Hepatocyte (in vitro differentiated cells): Measurements from ENCODE around the gene HOXD1. TPM values are rescaled to one million over a fixed set of nuclear protein-coding genes. Genes with fewer than 3 reads are reported as not detected.

ENCODE experiments used
- DNase-seq: peaks from one replicate; pipeline ENCODE4 v3.0.0-alpha.2; 2016; ENCODE audit warnings: low spot score
- H2AFZ ChIP-seq: fragments of 200-600 bp; sonication (generic); 2 replicates; pipeline ENCODE4 v1.6.0; 2016; ENCODE audit warnings: antibody characterized with exemption, mild to moderate bottlenecking
- H3K27ac ChIP-seq: fragments of 200-600 bp; sonication (generic); 2 replicates; pipeline ENCODE4 v1.5.1; 2016; ENCODE audit warnings: mild to moderate bottlenecking
- H3K27me3 ChIP-seq: fragments of 200-600 bp; sonication (generic); 2 replicates; pipeline ENCODE4 v1.6.1; 2016
- H3K36me3 ChIP-seq: fragments of 200-600 bp; sonication (generic); replicated peaks from 2 replicates; pipeline ENCODE4 v1.5.1; 2016; ENCODE audit warnings: low read depth; ENCODE audit not compliant: insufficient read depth
- H3K4me1 ChIP-seq: fragments of 200-600 bp; sonication (generic); 2 replicates; pipeline ENCODE4 v1.5.1; 2016; ENCODE audit warnings: mild to moderate bottlenecking, moderate library complexity; ENCODE audit not compliant: insufficient read depth
- H3K4me2 ChIP-seq: fragments of 200-600 bp; sonication (generic); 2 replicates; pipeline ENCODE4 v1.6.0; 2016
- H3K4me3 ChIP-seq: fragments of 200-600 bp; sonication (generic); 2 replicates; pipeline ENCODE4 v1.5.1; 2016; ENCODE audit warnings: mild to moderate bottlenecking
- H3K79me2 ChIP-seq: fragments of 200-600 bp; sonication (generic); 2 replicates; pipeline ENCODE4 v1.6.0; 2017; ENCODE audit warnings: mild to moderate bottlenecking
- H3K9me2 ChIP-seq: fragments of 200-600 bp; sonication (generic); replicated peaks from 2 replicates; pipeline ENCODE4 v1.6.0; 2017; ENCODE audit warnings: mild to moderate bottlenecking; ENCODE audit not compliant: insufficient read depth
- H3K9me3 ChIP-seq: fragments of 200-600 bp; sonication (generic); 2 replicates; pipeline ENCODE4 v1.5.1; 2016; ENCODE audit warnings: low read depth, mild to moderate bottlenecking
- H4K20me1 ChIP-seq: fragments of 200-600 bp; sonication (generic); 2 replicates; pipeline ENCODE4 v1.6.0; 2016; ENCODE audit warnings: mild to moderate bottlenecking; ENCODE audit not compliant: insufficient read depth, poor library complexity, severe bottlenecking
- CTCF ChIP-seq: fragments of 200-600 bp; sonication (generic); IDR thresholded peaks from 2 replicates; pipeline ENCODE4 v1.5.1; 2016; ENCODE audit warnings: antibody characterized with exemption, mild to moderate bottlenecking; ENCODE audit not compliant: poor library complexity
- EZH2 ChIP-seq: fragments of 200-600 bp; sonication (generic); IDR thresholded peaks from 2 replicates; pipeline ENCODE4 v1.6.1; 2016; ENCODE audit warnings: antibody characterized with exemption, mild to moderate bottlenecking, borderline replicate concordance
- EZH2phosphoT487 ChIP-seq: fragments of 200-600 bp; sonication (generic); IDR thresholded peaks from one replicate; pipeline ENCODE4 v1.6.1; 2018; ENCODE audit warnings: antibody characterized with exemption, mild to moderate bottlenecking, low read depth, moderate library complexity; ENCODE audit not compliant: unreplicated experiment, severe bottlenecking
- WGBS: methylation state at CpG from one replicate; pipeline ENCODE4 v1.1.6; 2016; ENCODE audit warnings: low lambda C conversion rate; ENCODE audit errors: missing lambda C conversion rate; 5-methylcytosine and 5-hydroxymethylcytosine counted together
- polyA plus RNA-seq: library from polyadenylated mRNA; unstranded; fragments of >200 nt; fragmentation: Nextera tagmentation; extraction: Ambion mirVana; gene quantifications from 2 replicates; pipeline ENCODE4 v1.2.1, GENCODE V29; 2016
- total RNA-seq: library from RNA; depleted of rRNA; stranded (reverse); fragments of >200 nt; gene quantifications from 2 replicates; pipeline ENCODE4 v1.2.3, GENCODE V29; 2014

The HOXD1 gene
- total and polyA plus RNA-seq, 2 experiments from 2014 or later: not detected

GRCh38 chr2:176149939-176150583 lies 38.4 kb upstream of the HOXD1 start:
- WGBS: 38% methylated on average over 24 of the region's 24 CpGs

GRCh38 chr2:176150584-176151441 lies 37.7 kb upstream of the HOXD1 start:
- TF ChIP-seq CTCF: no peak
- TF ChIP-seq EZH2: no peak
- TF ChIP-seq EZH2phosphoT487: peak; percentile 24
- no peak overlapping the region for H2AFZ ChIP-seq
- H3K9me2 ChIP-seq: no peaks in the 10 kb centered on the region
- no peaks in the 10 kb centered on the region for H3K4me1 ChIP-seq
- no peaks in the 10 kb centered on the region for H4K20me1 ChIP-seq
- H3K27me3 ChIP-seq: peaks cover 98% of the 10 kb centered on the region
- no peaks in the 10 kb centered on the region for H3K79me2 ChIP-seq
- H3K27ac ChIP-seq: no peak overlapping the region
- H3K4me3 ChIP-seq: no peak overlapping the region
- no peaks in the 10 kb centered on the region for H3K36me3 ChIP-seq
- H3K4me2 ChIP-seq: no peak overlapping the region
- no peaks in the 10 kb centered on the region for H3K9me3 ChIP-seq
- no peak for DNase-seq
- 40% methylated on average over 14 of the region's 14 CpGs for WGBS

More at GRCh38 chr2:176149939-176150583, 38.4 kb upstream of the HOXD1 start:
- H3K27me3 ChIP-seq: peaks cover 98% of the 10 kb centered on the region
- H3K27ac ChIP-seq: no peak overlapping the region
- H2AFZ ChIP-seq: no peak overlapping the region
- H3K79me2 ChIP-seq: no peaks in the 10 kb centered on the region
- no peaks in the 10 kb centered on the region for H3K4me1 ChIP-seq
- no peaks in the 10 kb centered on the region for H4K20me1 ChIP-seq
- H3K9me3 ChIP-seq: no peaks in the 10 kb centered on the region
- no peak overlapping the region for H3K4me3 ChIP-seq
- H3K36me3 ChIP-seq: no peaks in the 10 kb centered on the region
- no peak for TF ChIP-seq EZH2phosphoT487
- peak; percentile 80 for TF ChIP-seq EZH2
- no peak for TF ChIP-seq CTCF
- no peaks in the 10 kb centered on the region for H3K9me2 ChIP-seq
- no peak overlapping the region for H3K4me2 ChIP-seq
- DNase-seq: no peak

- Histone ChIP-seq H3K27me3 (peaks cover 98% of the 10 kb centered on the region), H3K36me3 (no peaks in the 10 kb centered on the region), H3K27ac (no peak within 1 kb of the TSS), H3K9me3 (no peaks in the 10 kb centered on the region), H3K79me2 (no peaks in the 10 kb centered on the region), H2AFZ (no peak within 1 kb of the TSS), H3K4me3 (no peak within 1 kb of the TSS), H3K4me1 (no peaks in the 10 kb centered on the region), H4K20me1 (no peaks in the 10 kb centered on the region), H3K9me2 (no peaks in the 10 kb centered on the region), H3K4me2 (peak within 1 kb of the TSS; percentile 61)
- 14% methylated on average over 55 of the region's 55 CpGs for WGBS
- peak; percentile 67 for TF ChIP-seq EZH2phosphoT487
- TF ChIP-seq EZH2: peak; percentile 96
- TF ChIP-seq CTCF: no peak
- no peak for DNase-seq
Observed at GRCh38 chr2:176151442-176152287, 36.8 kb upstream of the HOXD1 start, which contains the start of gene HOXD4. Gene HOXD4 (plus strand): TSS chr2:176151550. CDS start chr2:176151634, 84 bp downstream.
